K562 (cell line): ENCODE results near the gene KLKB1. TPM values are rescaled to one million over a fixed set of nuclear protein-coding genes. Genes with fewer than 3 reads are reported as not detected.

ENCODE experiments used
- ATAC-seq: fragments of 200-7000 bp; cut with Tn5 transposase; 3 replicates; pipeline ENCODE4 v1.9.1; 2020; ENCODE audit warnings: moderate library complexity
- BruUV-seq: library from RNA; stranded (reverse); fragments of 400-500 nt; replicated peaks from 2 replicates; lab custom pipeline; 2021; lab: Mats Ljungman, UMichigan
- CTCF ChIA-PET: fragments of 300-600 bp; formaldehyde crosslinking; extraction: SDS; loops from one replicate; lab custom pipeline; 2021; ENCODE audit warnings: low intra/inter-chr PET ratio; lab: Yijun Ruan, JAX
- POLR2A ChIA-PET: fragments of 300-600, 350-650 bp; sonication (Branson Sonifier 250); formaldehyde crosslinking; extraction: SDS; loops from one replicate; lab custom pipeline; 2021; ENCODE audit warnings: antibody characterized with exemption, inconsistent platforms; lab: Yijun Ruan, JAX
- DNase-seq, 4 experiments: peaks; one replicate each; pipeline versions ENCODE4 v3.0.0 to v3.0.0-alpha.2; 2011 to 2018; ENCODE audit warnings: low spot score in 3 of 4, mixed read lengths in 3 of 4; ENCODE audit errors: extremely low read depth in 1 of 4
- FAIRE-seq: peaks from 2 replicates; lab custom pipeline; 2011; peaks lifted over from hg19 to GRCh38; lab: Jason Lieb, UNC
- H2AFZ ChIP-seq: 2 replicates; pipeline ENCODE4 v1.6.0; 2011; ENCODE audit warnings: low read depth, low read length, control low read depth, inconsistent platforms
- H3K27ac ChIP-seq: fragments of 200-600 bp; 3 replicates; pipeline ENCODE4 v1.8.0; 2011; ENCODE audit warnings: low read depth, mild to moderate bottlenecking, control low read depth, inconsistent platforms, low read length, moderate library complexity, mixed read lengths; ENCODE audit errors: extremely low read depth
- H3K27me3 ChIP-seq, 2 experiments: fragments of 300-600 bp in 1 of 2; 2 replicates in 1 of 2; 3 replicates in 1 of 2; pipeline versions ENCODE4 v1.6.0 to v1.8.0; 2011; ENCODE audit warnings: inconsistent platforms in 2 of 2, low read length in 2 of 2, mild to moderate bottlenecking in 1 of 2, mixed read lengths in 1 of 2, moderate library complexity in 1 of 2; ENCODE audit not compliant: control insufficient read depth in 2 of 2, insufficient read depth in 2 of 2
- H3K36me3 ChIP-seq: fragments of 300-600 bp; 3 replicates; pipeline ENCODE4 v1.8.0; 2011; ENCODE audit warnings: mild to moderate bottlenecking, low read length, inconsistent platforms; ENCODE audit not compliant: control insufficient read depth, insufficient read depth
- H3K4me1 ChIP-seq, 2 experiments: fragments of 200-600 bp in 1 of 2; replicated peaks in 1 of 2; 2 replicates in 1 of 2; 3 replicates in 1 of 2; pipeline versions ENCODE4 v1.5.1 to v1.8.0; 2011; ENCODE audit warnings: inconsistent platforms in 2 of 2, low read length in 2 of 2, mild to moderate bottlenecking in 1 of 2, mixed read lengths in 1 of 2, moderate library complexity in 1 of 2; ENCODE audit not compliant: control insufficient read depth in 2 of 2, insufficient read depth in 2 of 2
- H3K4me2 ChIP-seq: 2 replicates; pipeline ENCODE4 v1.6.1; 2011; ENCODE audit warnings: low read length, control low read depth, inconsistent platforms, mixed read lengths; ENCODE audit not compliant: insufficient read depth
- H3K4me3 ChIP-seq: fragments of 200-600 bp; sonication (generic), shearing (Covaris generic); 2 replicates; pipeline ENCODE4 v1.5.1; 2016; ENCODE audit warnings: control low read depth, inconsistent platforms
- H3K79me2 ChIP-seq: fragments of 200-600 bp; 3 replicates; pipeline ENCODE4 v1.8.0; 2011; ENCODE audit warnings: low read length, inconsistent platforms; ENCODE audit not compliant: control insufficient read depth, insufficient read depth
- H3K9ac ChIP-seq, 2 experiments: 2 replicates each; pipeline versions ENCODE4 v1.6.0 to v1.6.1; 2011; ENCODE audit warnings: low read depth in 2 of 2, low read length in 2 of 2, control low read depth in 1 of 2, inconsistent platforms in 1 of 2, mild to moderate bottlenecking in 1 of 2, mixed read lengths in 1 of 2; ENCODE audit not compliant: insufficient read depth in 1 of 2
- H3K9me1 ChIP-seq: one replicate; pipeline ENCODE4 v1.6.0; 2011; ENCODE audit warnings: inconsistent platforms, mild to moderate bottlenecking, low read length, moderate library complexity; ENCODE audit not compliant: control insufficient read depth, insufficient read depth
- H3K9me3 ChIP-seq: replicated peaks from 2 replicates; pipeline ENCODE4 v1.5.1; 2011; ENCODE audit warnings: low read depth, low read length, inconsistent platforms; ENCODE audit not compliant: control insufficient read depth, insufficient read depth
- H4K20me1 ChIP-seq: replicated peaks from 2 replicates; pipeline ENCODE4 v1.6.1; 2011; ENCODE audit warnings: low read length, inconsistent platforms, mixed read lengths; ENCODE audit not compliant: control insufficient read depth, insufficient read depth
- BRD9 ChIP-seq: fragments of 450-650 bp; IDR thresholded peaks from 2 replicates; pipeline ENCODE4 v1.6.1; 2018; ENCODE audit warnings: low read depth; ENCODE audit not compliant: partially characterized antibody
- COPS2 ChIP-seq: fragments of 450-650 bp; conservative IDR thresholded peaks from 2 replicates; pipeline ENCODE4 v1.6.1; 2016; ENCODE audit warnings: mild to moderate bottlenecking, moderate library complexity
- ETV6 ChIP-seq, 3 experiments: fragments of 150-350 bp in 1 of 3; sonication (generic) in 1 of 3; formaldehyde crosslinking in 1 of 3; IDR thresholded peaks; 2 replicates each; pipeline versions ENCODE4 v1.6.1 to v1.8.0; 2014 to 2022; ENCODE audit warnings: borderline replicate concordance in 2 of 3, low read depth in 2 of 3, antibody characterized with exemption in 1 of 3, low read length in 1 of 3, mild to moderate bottlenecking in 1 of 3, missing genetic modification reagents in 1 of 3
- FOXA1 ChIP-seq: fragments of 450-650 bp; IDR thresholded peaks from 2 replicates; pipeline ENCODE4 v1.6.1; 2016; ENCODE audit warnings: mild to moderate bottlenecking, borderline replicate concordance
- FOXM1 ChIP-seq, 2 experiments: fragments of 450-650 bp in 1 of 2; sonication (generic) in 1 of 2; formaldehyde crosslinking in 1 of 2; IDR thresholded peaks; 2 replicates each; pipeline versions ENCODE4 v1.6.1 to v1.9.0; 2017 to 2022; ENCODE audit warnings: low read depth in 2 of 2, mild to moderate bottlenecking in 2 of 2, missing genetic modification reagents in 1 of 2, moderate library complexity in 1 of 2
- FOXO4 ChIP-seq: fragments of 450-650 bp; formaldehyde crosslinking; IDR thresholded peaks from 2 replicates; pipeline ENCODE4 v1.4.0; 2020; ENCODE audit warnings: mild to moderate bottlenecking, moderate library complexity
- GATA2 ChIP-seq: sonication (generic); formaldehyde crosslinking; IDR thresholded peaks from 2 replicates; pipeline ENCODE4 v1.4.0; 2020; ENCODE audit warnings: mild to moderate bottlenecking, missing genetic modification reagents
- HNRNPL ChIP-seq: fragments of 200-400 bp; formaldehyde crosslinking; IDR thresholded peaks from 2 replicates; pipeline ENCODE4 v1.6.1; 2017; ENCODE audit warnings: low read depth, mild to moderate bottlenecking, low read length
- IRF2 ChIP-seq: sonication (generic); formaldehyde crosslinking; IDR thresholded peaks from 2 replicates; pipeline ENCODE4 v1.8.1; 2022; ENCODE audit warnings: mild to moderate bottlenecking, missing genetic modification reagents
- PRPF4 ChIP-seq: fragments of 200-400 bp; formaldehyde crosslinking; IDR thresholded peaks from one replicate; pipeline ENCODE4 v1.6.1; 2017; ENCODE audit warnings: low read length, low read depth, mild to moderate bottlenecking; ENCODE audit not compliant: insufficient read depth, poor library complexity, severe bottlenecking
- RBM34 ChIP-seq: fragments of 200-400 bp; formaldehyde crosslinking; IDR thresholded peaks from 2 replicates; pipeline ENCODE4 v1.6.1; 2018; ENCODE audit warnings: low read length, borderline replicate concordance; ENCODE audit not compliant: insufficient read depth
- RCOR1 ChIP-seq, 2 experiments: IDR thresholded peaks; 2 replicates each; pipeline ENCODE4 v1.6.1; 2012; ENCODE audit warnings: low read depth in 2 of 2, low read length in 2 of 2, borderline replicate concordance in 1 of 2, improper control_type of control experiment in 1 of 2
- SMARCA5 ChIP-seq: fragments of 450-650 bp; IDR thresholded peaks from 2 replicates; pipeline ENCODE4 v1.6.1; 2016
- TAF7 ChIP-seq: fragments of 450-650 bp; IDR thresholded peaks from 2 replicates; pipeline ENCODE4 v1.6.1; 2016; ENCODE audit warnings: missing genetic modification characterization, missing compliant biosample characterization
- TBP ChIP-seq: optimal IDR thresholded peaks from 2 replicates; pipeline ENCODE3; 2011; ENCODE audit warnings: low read depth, low read length, improper control_type of control experiment
- ZNF395 ChIP-seq: fragments of 200-800 bp; sonication (Bioruptor generic); IDR thresholded peaks from 2 replicates; pipeline ENCODE4 v1.6.1; 2017; ENCODE audit warnings: missing genetic modification characterization, missing compliant biosample characterization
- ZNF655 ChIP-seq: fragments of 250-450 bp; sonication (Bioruptor Pico); IDR thresholded peaks from 2 replicates; pipeline ENCODE4 v1.5.0; 2021
- ZSCAN32 ChIP-seq: fragments of 450-650 bp; formaldehyde crosslinking; IDR thresholded peaks from 2 replicates; pipeline ENCODE4 v1.4.0; 2020; ENCODE audit warnings: mild to moderate bottlenecking, moderate library complexity
- WGBS: fragments of 100-300 bp; shearing (Covaris generic); methylation state at CpG from one replicate; pipeline ENCODE4 v1.1.6; 2016; ENCODE audit warnings: low coverage, mixed read lengths; ENCODE audit not compliant: insufficient coverage; ENCODE audit errors: missing lambda C conversion rate; 5-methylcytosine and 5-hydroxymethylcytosine counted together
- in situ Hi-C: fragments of 300-500 bp; cut with MboI; formaldehyde crosslinking; loops from 4 replicates; pipeline ENCODE4 v1.15.0; 2018; ENCODE audit warnings: inconsistent platforms, mixed read lengths
- intact Hi-C: fragments of 100-400 bp; cut with micrococcal nuclease; formaldehyde crosslinking; loops from 2 replicates; pipeline ENCODE4 v1.14.2; 2022
- polyA plus RNA-seq, 8 experiments: library from polyadenylated mRNA; depleted of rRNA in 4 of 8; stranded (reverse) in 5 of 8; unstranded in 3 of 8; fragments of >200 nt; fragmentation: Nextera tagmentation in 2 of 8; fragmentation: Illumina TruSeq in 1 of 8; extraction: Ambion mirVana in 2 of 8; extraction: Trizol in 1 of 8; gene quantifications; 2 replicates each; pipeline versions ENCODE4 v1.2.1 to v1.2.3, GENCODE V29; 2011 to 2014; ENCODE audit warnings: inconsistent platforms in 1 of 8, missing spikeins in 1 of 8
- total RNA-seq, 7 experiments: library from RNA; depleted of rRNA in 6 of 7; stranded (reverse); fragments of >200 nt in 6 of 7; fragmentation: Illumina TruSeq in 2 of 7; extraction: Trizol in 2 of 7; gene quantifications; 2 replicates each; pipeline versions ENCODE4 v1.2.1 to v1.2.3, GENCODE V29; 2011 to 2021; ENCODE audit warnings: low replicate concordance in 1 of 7

The KLKB1 gene
- total and polyA plus RNA-seq, 9 of the 15 experiments (the other 6 are each of a cell fraction or from before 2014, with no cell fraction given) = 0.27 TPM; not detected in 8

GRCh38 chr4:186283311-186283710, 56.0 kb downstream of the KLKB1 start (continued):
- TF ChIP-seq ZNF655 (CRISPR knock-in tag) (no peak), BRD9 (no peak), RBM34 (no peak), TBP (no peak), GATA2 (CRISPR knock-in tag) (no peak), RCOR1 (IDR thresholded peaks at IDR 0.05; ENCODE audit: borderline replicate concordance in 1 of 2, low read depth in 2 of 2, low read length in 2 of 2) (no peak)

- ATAC-seq (no peak), DNase-seq (no peak), FAIRE-seq (no peak)
- WGBS = 0% methylated on average over 11 of the region's 12 CpGs
- no peaks in the 10 kb centered on the region for H3K9me3 ChIP-seq
- peaks cover 18 to 51% of the 10 kb centered on the region in 2 experiments; a peak in 4 of 5 replicates for H3K27me3 ChIP-seq
- no peaks in the 10 kb centered on the region for H3K36me3 ChIP-seq
- H3K4me3 ChIP-seq = no peak overlapping the region
- no peak overlapping the region for H3K27ac ChIP-seq
- no peaks in the 10 kb centered on the region for H3K4me1 ChIP-seq
- in situ Hi-C loops (no loop called here), intact Hi-C loops (no loop called here)
- no peaks in the 10 kb centered on the region; the same call in 1 of the 2 replicates for H4K20me1 ChIP-seq
- no peak overlapping the region for H2AFZ ChIP-seq
- ChIA-PET CTCF (interaction anchor here (0.6 kb wide), 1 partner anchor 65 kb away, joined by 3 read pairs; no protein-coding TSS in a partner anchor), POLR2A (no interaction called here)
- BruUV-seq = no TSS peak
- H3K79me2 ChIP-seq = no peaks in the 10 kb centered on the region
- H3K9ac ChIP-seq = no peak overlapping the region
- no peak overlapping the region for H3K4me2 ChIP-seq
- H3K9me1 ChIP-seq = no peaks in the 10 kb centered on the region
- TF ChIP-seq IRF2 (CRISPR knock-in tag) (no peak), ZNF395 (CRISPR knock-in tag) (no peak), SMARCA5 (no peak), ZSCAN32 (CRISPR knock-in tag) (no peak), COPS2 (no peak), TAF7 (tag) (no peak), PRPF4 (no peak), FOXM1 (IDR thresholded peaks at IDR 0.05; ENCODE audit: low read depth) (no peak), FOXM1 (CRISPR knock-in tag; IDR thresholded peaks at IDR 0.05; ENCODE audit: low read depth) (no peak), FOXO4 (CRISPR knock-in tag) (no peak), ETV6 (IDR thresholded peaks at IDR 0.05; ENCODE audit: borderline replicate concordance in 1 of 2, low read depth in 2 of 2, low read length in 1 of 2) (no peak), ETV6 (CRISPR knock-in tag; IDR thresholded peaks at IDR 0.05; ENCODE audit: borderline replicate concordance) (no peak), HNRNPL (no peak), FOXA1 (no peak)
These were observed 57.8 kb downstream of the KLKB1 start for GRCh38 chr4:186285147-186285546.
